Lower lobe of right lung (tissue), 2 donors: ENCODE data around the gene CCDC14. TPM values are rescaled to one million over a fixed set of nuclear protein-coding genes. Genes with fewer than 3 reads are reported as not detected.

Experiments used
- ATAC-seq, 2 donors: fragments of 200-7000 bp; cut with Tn5 transposase; one replicate each; pipeline ENCODE4 v1.9.1; 2020 to 2022; ENCODE audit warnings: mild to moderate bottlenecking in 2 of 2, moderate library complexity in 2 of 2
- DNase-seq: peaks from one replicate; pipeline ENCODE4 v3.0.0-alpha.2; 2020
- H3K27ac ChIP-seq: fragments of 200-600 bp; one replicate; pipeline ENCODE4 v1.8.0; 2022
- H3K27me3 ChIP-seq: fragments of 200-600 bp; one replicate; pipeline ENCODE4 v1.8.0; 2022; ENCODE audit warnings: low read depth
- H3K36me3 ChIP-seq: fragments of 200-600 bp; one replicate; pipeline ENCODE4 v1.8.0; 2022; ENCODE audit warnings: mild to moderate bottlenecking
- H3K4me1 ChIP-seq: fragments of 200-600 bp; one replicate; pipeline ENCODE4 v1.8.0; 2022
- H3K4me3 ChIP-seq: fragments of 200-600 bp; one replicate; pipeline ENCODE4 v1.8.0; 2022; ENCODE audit warnings: mild to moderate bottlenecking
- H3K9me3 ChIP-seq: fragments of 200-600 bp; one replicate; pipeline ENCODE4 v1.8.0; 2022
- CTCF ChIP-seq: fragments of 200-600 bp; IDR thresholded peaks from one replicate; pipeline ENCODE4 v1.8.0; 2022; ENCODE audit warnings: antibody characterized with exemption, mild to moderate bottlenecking
- intact Hi-C: fragments of 100-400 bp; cut with DNase I; formaldehyde crosslinking; loops from one replicate; pipeline ENCODE4 v1.11.0; 2022
- total RNA-seq: library from RNA; stranded (reverse); fragmentation: NEBNext Ultra II Directional; extraction: Animal tissue kit (Norgen Biotek cat#: 25700); gene quantifications from one replicate; pipeline ENCODE4 v1.2.1, GENCODE V29; 2021
- donor health status: DM: no; HTN: yes; CAD: no; lungs with severe emphysema.

Gene CCDC14
- total RNA-seq, 1 donor from 2014 or later, result 36.8 TPM

- TF ChIP-seq CTCF, result no peak
- no peaks in the 10 kb centered on the region for H3K27me3 ChIP-seq
- intact Hi-C loops, result no loop called here
- H3K36me3 ChIP-seq, result peaks cover 2% of the 10 kb centered on the region
- H3K4me1 ChIP-seq, result no peaks in the 10 kb centered on the region
- H3K27ac ChIP-seq, result no peak overlapping the region
- no peak for ATAC-seq
- H3K4me3 ChIP-seq, result no peak overlapping the region
- H3K9me3 ChIP-seq, result peaks cover 22% of the 10 kb centered on the region
- DNase-seq, result no peak
These were observed 40.2 kb downstream of the CCDC14 start for GRCh38 chr3:123920868-123921267.

GRCh38 chr3:123920383-123920782, 40.6 kb downstream of the CCDC14 start:
- DNase-seq (no peak), ATAC-seq (no peak)
- Histone ChIP-seq H3K9me3 (peaks cover 22% of the 10 kb centered on the region), H3K4me1 (no peaks in the 10 kb centered on the region), H3K27me3 (no peaks in the 10 kb centered on the region), H3K27ac (no peak overlapping the region), H3K4me3 (no peak overlapping the region), H3K36me3 (peaks cover 5% of the 10 kb centered on the region)
- no peak for TF ChIP-seq CTCF
- intact Hi-C loops, result no loop called here

DNA sequence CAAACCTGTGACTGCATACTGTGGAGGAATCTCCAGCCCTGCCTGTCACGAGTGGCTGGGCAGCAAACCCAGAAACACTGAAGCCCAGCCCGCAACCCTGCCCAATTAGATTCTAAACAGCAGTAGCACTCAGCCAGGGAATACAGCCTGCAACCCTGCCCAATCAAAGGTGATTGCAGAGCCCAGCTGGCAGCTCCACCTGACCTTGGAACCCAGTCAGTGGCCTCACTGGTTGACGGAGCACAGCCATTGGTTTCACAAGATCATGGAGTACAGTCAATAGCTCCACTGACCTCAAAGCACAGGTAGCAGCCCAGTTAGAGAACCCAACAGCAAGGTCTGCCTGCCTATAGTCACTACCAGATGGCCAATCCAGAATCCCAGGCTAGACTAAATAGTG, 41.7 kb downstream of the CCDC14 start:
- no peaks in the 10 kb centered on the region for H3K27me3 ChIP-seq
- ATAC-seq (no peak), DNase-seq (no peak)
- H3K27ac ChIP-seq, result no peak overlapping the region
- H3K9me3 ChIP-seq, result peaks cover 22% of the 10 kb centered on the region
- H3K36me3 ChIP-seq, result peaks cover 10% of the 10 kb centered on the region
- no peaks in the 10 kb centered on the region for H3K4me1 ChIP-seq
- no peak overlapping the region for H3K4me3 ChIP-seq
- intact Hi-C loops, result no loop called here
- TF ChIP-seq CTCF, result no peak

DNA sequence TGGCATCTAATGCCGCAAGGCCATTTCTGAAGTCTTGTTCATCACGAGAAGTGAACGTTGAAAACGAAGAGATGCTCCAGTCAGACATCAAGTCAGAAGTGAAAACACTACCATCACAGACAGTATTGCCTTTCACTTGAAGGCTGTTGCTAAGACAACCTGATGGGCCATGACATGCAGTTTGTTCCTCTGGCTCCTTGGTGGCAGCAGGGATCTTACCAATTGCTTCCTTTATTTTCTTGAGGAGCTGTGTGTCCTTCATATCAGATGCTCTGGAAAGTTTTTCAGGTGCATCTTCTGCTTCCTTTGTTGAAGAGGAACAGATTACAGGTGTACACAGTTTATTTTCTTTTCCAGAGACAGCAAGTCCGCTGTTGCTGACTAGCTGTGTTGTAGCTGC, 46.2 kb downstream of the CCDC14 start:
- no peak for DNase-seq
- no peak for ATAC-seq
- intact Hi-C loops, result no loop called here
- no peak for TF ChIP-seq CTCF
- Histone ChIP-seq H3K4me3 (no peak overlapping the region), H3K9me3 (no peaks in the 10 kb centered on the region), H3K27ac (no peak overlapping the region), H3K36me3 (peaks cover 10% of the 10 kb centered on the region), H3K4me1 (no peaks in the 10 kb centered on the region), H3K27me3 (no peaks in the 10 kb centered on the region)

- H3K9me3 ChIP-seq, result no peaks in the 10 kb centered on the region
- peaks cover 3% of the 10 kb centered on the region for H3K36me3 ChIP-seq
- H3K4me1 ChIP-seq, result no peaks in the 10 kb centered on the region
- H3K4me3 ChIP-seq, result no peak overlapping the region
- ATAC-seq (no peak), DNase-seq (no peak)
- no peak overlapping the region for H3K27ac ChIP-seq
- no peaks in the 10 kb centered on the region for H3K27me3 ChIP-seq
- intact Hi-C loops, result no loop called here
- no peak for TF ChIP-seq CTCF
These were observed 51.2 kb downstream of the CCDC14 start for GRCh38 chr3:123909785-123910184.

GRCh38 chr3:123907720-123908119, 53.3 kb downstream of the CCDC14 start:
- Histone ChIP-seq H3K36me3 (no peaks in the 10 kb centered on the region), H3K27ac (no peak overlapping the region), H3K9me3 (no peaks in the 10 kb centered on the region), H3K4me3 (no peak overlapping the region), H3K4me1 (no peaks in the 10 kb centered on the region), H3K27me3 (no peaks in the 10 kb centered on the region)
- intact Hi-C loops, result no loop called here
- TF ChIP-seq CTCF, result no peak
- DNase-seq (no peak), ATAC-seq (no peak)
